Measurements from ENCODE around the gene MYO3A.

Gene MYO3A

GRCh38 chr10:25934621-25935139 is 651 bp downstream of the MYO3A start:
- TF ChIP-seq L3MBTL2 (conservative IDR thresholded peaks at IDR 0.05) = peak; percentile 95
- TF ChIP-seq BHLHE40 (IDR thresholded peaks at IDR 0.05; ENCODE audit: borderline replicate concordance) = no peak
- peak; percentile 35; the same call in 1 of the 2 replicates for TF ChIP-seq TARDBP (IDR thresholded peaks at IDR 0.05)
- ChIA-PET POLR2A (interaction anchor here (0.7 to 1.8 kb wide), 2 partner anchors 59 to 329 kb away, joined by 3 to 5 read pairs; no protein-coding TSS in a partner anchor), CTCF (interaction anchor here (0.6 kb wide), 2 partner anchors 12 to 32 kb away, joined by 3 to 6 read pairs; no protein-coding TSS in a partner anchor)
- peak; percentile 61 for DNase-seq (ENCODE audit: extremely low spot score)

- POLR2A ChIA-PET = no interaction called here
- no peak for DNase-seq (ENCODE audit: extremely low spot score)
- TF ChIP-seq LEF1 (IDR thresholded peaks at IDR 0.05; ENCODE audit: borderline replicate concordance) (no peak), L3MBTL2 (conservative IDR thresholded peaks at IDR 0.05) (no peak), SP1 (IDR thresholded peaks at IDR 0.05) (no peak), BHLHE40 (IDR thresholded peaks at IDR 0.05; ENCODE audit: borderline replicate concordance) (no peak), FOXM1 (IDR thresholded peaks at IDR 0.05; ENCODE audit: borderline replicate concordance) (no peak), ELF4 (IDR thresholded peaks at IDR 0.05) (no peak), ARNT (IDR thresholded peaks at IDR 0.05) (no peak), TARDBP (IDR thresholded peaks at IDR 0.05) (no peak), HDGF (IDR thresholded peaks at IDR 0.05; ENCODE audit: borderline replicate concordance) (no peak), SUZ12 (IDR thresholded peaks at IDR 0.05) (no peak), FOXK2 (IDR thresholded peaks at IDR 0.05) (no peak), ZNF384 (IDR thresholded peaks at IDR 0.05) (no peak), CTBP1 (IDR thresholded peaks at IDR 0.05; ENCODE audit: borderline replicate concordance) (no peak), FOXA1 (IDR thresholded peaks at IDR 0.05) (no peak), NFRKB (IDR thresholded peaks at IDR 0.05) (no peak)
- TF ChIP-seq, protein P1, sequence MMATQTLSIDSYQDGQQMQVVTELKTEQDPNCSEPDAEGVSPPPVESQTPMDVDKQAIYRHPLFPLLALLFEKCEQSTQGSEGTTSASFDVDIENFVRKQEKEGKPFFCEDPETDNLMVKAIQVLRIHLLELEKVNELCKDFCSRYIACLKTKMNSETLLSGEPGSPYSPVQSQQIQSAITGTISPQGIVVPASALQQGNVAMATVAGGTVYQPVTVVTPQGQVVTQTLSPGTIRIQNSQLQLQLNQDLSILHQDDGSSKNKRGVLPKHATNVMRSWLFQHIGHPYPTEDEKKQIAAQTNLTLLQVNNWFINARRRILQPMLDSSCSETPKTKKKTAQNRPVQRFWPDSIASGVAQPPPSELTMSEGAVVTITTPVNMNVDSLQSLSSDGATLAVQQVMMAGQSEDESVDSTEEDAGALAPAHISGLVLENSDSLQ (IDR thresholded peaks at IDR 0.05) = no peak
- CTCF ChIA-PET = no interaction called here
Observed at GRCh38 chr10:25938405-25938804, 4.4 kb downstream of the MYO3A start.

GRCh38 chr10:25944771-25945170 is 10.7 kb downstream of the MYO3A start:
- CTCF ChIA-PET = interaction anchor here (0.6 kb wide), 1 partner anchor 13 kb away, joined by 3 read pairs; no protein-coding TSS in a partner anchor
- DNase-seq (ENCODE audit: extremely low spot score) = no peak
- POLR2A ChIA-PET = no interaction called here
- TF ChIP-seq ELF4 (IDR thresholded peaks at IDR 0.05) = no peak
- no peak for TF ChIP-seq BHLHE40 (IDR thresholded peaks at IDR 0.05; ENCODE audit: borderline replicate concordance)
- TF ChIP-seq L3MBTL2 (conservative IDR thresholded peaks at IDR 0.05) = no peak
- no peak for TF ChIP-seq FOXA1 (IDR thresholded peaks at IDR 0.05)
- TF ChIP-seq HDGF (IDR thresholded peaks at IDR 0.05; ENCODE audit: borderline replicate concordance) = no peak
- TF ChIP-seq FOXM1 (IDR thresholded peaks at IDR 0.05; ENCODE audit: borderline replicate concordance) = no peak
- no peak for TF ChIP-seq ARNT (IDR thresholded peaks at IDR 0.05)
- no peak for TF ChIP-seq FOXK2 (IDR thresholded peaks at IDR 0.05)
- TF ChIP-seq CTBP1 (IDR thresholded peaks at IDR 0.05; ENCODE audit: borderline replicate concordance) = no peak
- no peak for TF ChIP-seq TARDBP (IDR thresholded peaks at IDR 0.05)
- TF ChIP-seq, protein P1 (IDR thresholded peaks at IDR 0.05) = no peak
- TF ChIP-seq LEF1 (IDR thresholded peaks at IDR 0.05; ENCODE audit: borderline replicate concordance) = no peak
- TF ChIP-seq NFRKB (IDR thresholded peaks at IDR 0.05) = no peak
- no peak for TF ChIP-seq ZNF384 (IDR thresholded peaks at IDR 0.05)

DNA sequence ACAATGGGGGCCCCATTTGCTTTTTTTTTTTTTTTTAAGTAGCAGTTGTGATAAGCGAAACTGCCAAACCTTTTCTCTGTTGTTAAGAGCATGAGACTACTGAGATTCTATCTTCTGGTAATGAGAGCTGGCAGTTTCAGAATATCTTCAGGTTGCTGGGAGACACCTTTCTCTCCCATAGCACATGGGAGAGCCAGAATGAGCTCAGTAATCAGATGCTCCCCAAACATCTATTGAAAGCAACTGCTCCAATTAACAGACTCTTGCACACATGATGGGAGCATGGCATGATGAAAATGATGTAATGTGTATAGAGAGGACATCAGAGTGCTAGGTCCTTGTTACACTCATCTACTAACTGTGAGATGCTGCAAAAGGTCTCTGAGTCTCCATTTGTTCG is 18.8 kb downstream of the MYO3A start:
- no peak for TF ChIP-seq NFRKB (IDR thresholded peaks at IDR 0.05)
- TF ChIP-seq FOXK2 (IDR thresholded peaks at IDR 0.05) = no peak
- no peak for TF ChIP-seq ARNT (IDR thresholded peaks at IDR 0.05)
- TF ChIP-seq LEF1 (IDR thresholded peaks at IDR 0.05; ENCODE audit: borderline replicate concordance) = no peak
- no peak for TF ChIP-seq BHLHE40 (IDR thresholded peaks at IDR 0.05; ENCODE audit: borderline replicate concordance)
- TF ChIP-seq, protein P1 (IDR thresholded peaks at IDR 0.05) = no peak
- ChIA-PET POLR2A (no interaction called here), CTCF (no interaction called here)
- no peak for DNase-seq (ENCODE audit: extremely low spot score)

- CTCF ChIA-PET = no interaction called here
Observed at GRCh38 chr10:25954851-25955250, 20.8 kb downstream of the MYO3A start.

More at GRCh38 chr10:25954851-25955250, 20.8 kb downstream of the MYO3A start:
- no peak for DNase-seq (ENCODE audit: extremely low spot score)
- POLR2A ChIA-PET = no interaction called here
- TF ChIP-seq ELF4 (IDR thresholded peaks at IDR 0.05) (no peak), CTBP1 (IDR thresholded peaks at IDR 0.05; ENCODE audit: borderline replicate concordance) (no peak), TARDBP (IDR thresholded peaks at IDR 0.05) (no peak), NFRKB (IDR thresholded peaks at IDR 0.05) (no peak), LEF1 (IDR thresholded peaks at IDR 0.05; ENCODE audit: borderline replicate concordance) (no peak), ZNF384 (IDR thresholded peaks at IDR 0.05) (no peak), SUZ12 (IDR thresholded peaks at IDR 0.05) (no peak), BHLHE40 (IDR thresholded peaks at IDR 0.05; ENCODE audit: borderline replicate concordance) (no peak), FOXA1 (IDR thresholded peaks at IDR 0.05) (no peak), L3MBTL2 (conservative IDR thresholded peaks at IDR 0.05) (no peak), FOXK2 (IDR thresholded peaks at IDR 0.05) (no peak), ARNT (IDR thresholded peaks at IDR 0.05) (no peak), HDGF (IDR thresholded peaks at IDR 0.05; ENCODE audit: borderline replicate concordance) (no peak), FOXM1 (IDR thresholded peaks at IDR 0.05; ENCODE audit: borderline replicate concordance) (no peak), SP1 (IDR thresholded peaks at IDR 0.05) (no peak)
- TF ChIP-seq, protein P1 (IDR thresholded peaks at IDR 0.05) = no peak
